ENCODE data around the gene MTA3.

MTA3 gene

GRCh38 chr2:42797281-42797680, 228.8 kb downstream of the MTA3 start:
- Histone ChIP-seq H3K4me3 (ENCODE audit: low read depth, low read length) (no peak overlapping the region), H3K27me3 (ENCODE audit: control insufficient read depth, insufficient read depth, low read length) (peaks cover 8% of the 10 kb centered on the region)

DNA sequence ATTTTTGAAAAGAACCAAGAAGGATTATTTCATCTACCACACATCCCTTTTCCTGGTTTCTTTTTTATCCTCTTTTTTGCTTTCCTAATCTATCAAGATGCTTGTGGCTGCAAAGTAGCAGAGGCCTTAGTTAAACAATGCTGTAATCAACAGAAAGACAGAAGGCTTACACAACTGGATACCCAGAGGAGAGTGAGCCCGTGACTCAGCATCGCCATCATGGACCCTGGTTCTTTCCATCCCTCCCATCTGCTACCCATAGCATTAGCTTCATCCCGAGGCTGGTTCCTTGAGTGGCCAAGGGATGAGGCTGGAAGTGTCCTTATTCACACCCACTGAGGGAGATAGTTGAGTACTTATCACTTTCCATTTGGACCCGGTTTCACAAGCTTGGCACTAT, 231.4 kb downstream of the MTA3 start:
- Histone ChIP-seq H3K9me3 (ENCODE audit: control insufficient read depth, insufficient read depth, low read length) (no peaks in the 10 kb centered on the region), H3K36me3 (ENCODE audit: control insufficient read depth, insufficient read depth, low read length) (no peaks in the 10 kb centered on the region), H3K9ac (ENCODE audit: low read depth, low read length) (no peak overlapping the region), H3K4me3 (ENCODE audit: low read depth, low read length) (no peak overlapping the region), H3K4me1 (ENCODE audit: control insufficient read depth, insufficient read depth, low read length) (no peaks in the 10 kb centered on the region), H3K27me3 (ENCODE audit: control insufficient read depth, insufficient read depth, low read length) (no peaks in the 10 kb centered on the region)

More at GRCh38 chr2:42797281-42797680, 228.8 kb downstream of the MTA3 start:
- Histone ChIP-seq H3K36me3 (ENCODE audit: control insufficient read depth, insufficient read depth, low read length) (no peaks in the 10 kb centered on the region), H3K4me1 (ENCODE audit: control insufficient read depth, insufficient read depth, low read length) (peaks cover 6% of the 10 kb centered on the region), H3K9me3 (ENCODE audit: control insufficient read depth, insufficient read depth, low read length) (no peaks in the 10 kb centered on the region), H3K9ac (ENCODE audit: low read depth, low read length) (no peak overlapping the region)

DNA sequence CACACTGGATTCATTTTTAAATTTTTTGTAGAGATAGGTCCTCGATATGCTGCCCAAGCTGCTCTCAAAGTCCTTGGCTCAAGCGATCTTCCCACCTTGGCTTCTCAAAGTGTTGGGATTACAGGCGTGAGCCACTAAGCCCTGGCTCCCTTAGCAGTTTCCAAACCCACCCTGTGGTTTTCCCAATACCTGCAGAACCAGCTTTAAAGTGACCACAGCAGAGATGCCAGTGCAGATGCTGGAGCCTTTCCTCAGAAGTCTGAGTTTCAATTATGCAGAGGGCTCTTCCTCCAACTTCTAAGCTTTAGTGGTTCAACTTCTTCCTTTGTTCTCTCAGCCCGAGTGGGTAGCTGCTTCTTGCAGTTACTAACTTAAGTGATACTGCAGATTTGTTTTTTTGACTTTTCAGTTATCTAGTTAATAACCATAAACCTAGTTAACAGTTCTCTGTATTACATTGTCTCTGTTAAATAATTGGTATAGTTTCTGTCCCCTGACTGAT, 232.1 kb downstream of the MTA3 start:
- H3K4me1 ChIP-seq (ENCODE audit: control insufficient read depth, insufficient read depth, low read length): no peaks in the 10 kb centered on the region
- H3K9me3 ChIP-seq (ENCODE audit: control insufficient read depth, insufficient read depth, low read length): no peaks in the 10 kb centered on the region
- no peak overlapping the region for H3K4me3 ChIP-seq (ENCODE audit: low read depth, low read length)
- H3K27me3 ChIP-seq (ENCODE audit: control insufficient read depth, insufficient read depth, low read length): no peaks in the 10 kb centered on the region
- no peak overlapping the region for H3K9ac ChIP-seq (ENCODE audit: low read depth, low read length)
- H3K36me3 ChIP-seq (ENCODE audit: control insufficient read depth, insufficient read depth, low read length): no peaks in the 10 kb centered on the region

- Histone ChIP-seq H3K27me3 (ENCODE audit: control insufficient read depth, insufficient read depth, low read length) (no peaks in the 10 kb centered on the region), H3K9ac (ENCODE audit: low read depth, low read length) (no peak overlapping the region), H3K4me1 (ENCODE audit: control insufficient read depth, insufficient read depth, low read length) (no peaks in the 10 kb centered on the region), H3K9me3 (ENCODE audit: control insufficient read depth, insufficient read depth, low read length) (no peaks in the 10 kb centered on the region), H3K36me3 (ENCODE audit: control insufficient read depth, insufficient read depth, low read length) (no peaks in the 10 kb centered on the region), H3K4me3 (ENCODE audit: low read depth, low read length) (no peak overlapping the region)
These were observed 232.5 kb downstream of the MTA3 start for GRCh38 chr2:42800981-42801380.

DNA sequence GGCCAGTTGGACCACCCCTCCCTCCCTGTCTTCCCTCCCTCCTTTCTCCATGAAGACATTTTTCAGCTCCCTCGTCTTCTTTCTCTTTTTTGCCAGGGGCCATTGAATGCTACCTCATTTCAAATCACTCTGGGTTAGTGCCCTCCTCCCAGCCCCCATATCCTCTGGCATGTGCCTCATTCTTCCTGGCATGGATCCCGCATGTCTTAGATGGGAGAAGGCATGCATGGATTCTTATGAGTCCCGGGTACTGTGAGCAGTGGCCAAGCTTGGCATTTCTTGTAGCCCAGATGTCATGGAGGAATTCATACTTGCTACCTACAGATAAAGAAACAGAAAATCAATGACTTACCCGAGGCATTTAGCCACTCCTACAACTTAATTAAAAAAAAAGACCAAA, 232.9 kb downstream of the MTA3 start:
- Histone ChIP-seq H3K9me3 (ENCODE audit: control insufficient read depth, insufficient read depth, low read length) (no peaks in the 10 kb centered on the region), H3K9ac (ENCODE audit: low read depth, low read length) (no peak overlapping the region), H3K36me3 (ENCODE audit: control insufficient read depth, insufficient read depth, low read length) (no peaks in the 10 kb centered on the region), H3K4me3 (ENCODE audit: low read depth, low read length) (no peak overlapping the region), H3K27me3 (ENCODE audit: control insufficient read depth, insufficient read depth, low read length) (no peaks in the 10 kb centered on the region), H3K4me1 (ENCODE audit: control insufficient read depth, insufficient read depth, low read length) (no peaks in the 10 kb centered on the region)

GRCh38 chr2:42802150-42802549, 233.7 kb downstream of the MTA3 start:
- no peaks in the 10 kb centered on the region for H3K4me1 ChIP-seq (ENCODE audit: control insufficient read depth, insufficient read depth, low read length)
- no peaks in the 10 kb centered on the region for H3K27me3 ChIP-seq (ENCODE audit: control insufficient read depth, insufficient read depth, low read length)
- H3K9ac ChIP-seq (ENCODE audit: low read depth, low read length): no peak overlapping the region
- H3K4me3 ChIP-seq (ENCODE audit: low read depth, low read length): no peak overlapping the region
- H3K36me3 ChIP-seq (ENCODE audit: control insufficient read depth, insufficient read depth, low read length): no peaks in the 10 kb centered on the region
- no peaks in the 10 kb centered on the region for H3K9me3 ChIP-seq (ENCODE audit: control insufficient read depth, insufficient read depth, low read length)

GRCh38 chr2:42804338-42804737, 235.9 kb downstream of the MTA3 start:
- H3K27me3 ChIP-seq (ENCODE audit: control insufficient read depth, insufficient read depth, low read length): peaks cover 2% of the 10 kb centered on the region
- H3K36me3 ChIP-seq (ENCODE audit: control insufficient read depth, insufficient read depth, low read length): no peaks in the 10 kb centered on the region
- H3K9ac ChIP-seq (ENCODE audit: low read depth, low read length): no peak overlapping the region
- no peak overlapping the region for H3K4me3 ChIP-seq (ENCODE audit: low read depth, low read length)
- H3K4me1 ChIP-seq (ENCODE audit: control insufficient read depth, insufficient read depth, low read length): peaks cover 2% of the 10 kb centered on the region
- no peaks in the 10 kb centered on the region for H3K9me3 ChIP-seq (ENCODE audit: control insufficient read depth, insufficient read depth, low read length)

DNA sequence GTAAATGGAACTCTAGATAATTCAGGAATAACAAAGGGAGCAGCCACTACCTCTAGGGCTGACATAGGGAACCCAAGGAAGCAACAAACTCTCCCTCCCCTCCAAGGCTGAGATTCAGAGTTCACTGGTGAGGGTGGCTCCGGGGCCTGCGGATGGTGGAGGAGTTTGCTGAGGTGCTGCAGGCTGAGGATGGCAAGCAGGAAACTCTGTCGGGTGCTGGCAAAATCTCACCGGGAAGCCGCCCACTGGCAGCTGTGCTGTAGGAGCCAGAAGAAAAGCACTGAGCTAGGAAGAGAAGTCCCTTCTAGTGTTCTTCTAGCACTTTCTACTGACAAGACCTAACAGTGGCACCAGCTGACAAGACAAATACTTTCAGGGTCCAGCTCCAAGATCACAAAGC, 236.5 kb downstream of the MTA3 start:
- Histone ChIP-seq H3K36me3 (ENCODE audit: control insufficient read depth, insufficient read depth, low read length) (no peaks in the 10 kb centered on the region), H3K4me1 (ENCODE audit: control insufficient read depth, insufficient read depth, low read length) (peaks cover 4% of the 10 kb centered on the region), H3K27me3 (ENCODE audit: control insufficient read depth, insufficient read depth, low read length) (peaks cover 2% of the 10 kb centered on the region), H3K9me3 (ENCODE audit: control insufficient read depth, insufficient read depth, low read length) (no peaks in the 10 kb centered on the region), H3K4me3 (ENCODE audit: low read depth, low read length) (no peak overlapping the region), H3K9ac (ENCODE audit: low read depth, low read length) (no peak overlapping the region)

Measured in iPS-15b (cell line).